Embryonic facial prominence (tissue), 1 donor: ENCODE results near the gene ALAD.
A peak's percentile ranks its signal among the peaks of the same experiment; 100 is the strongest.
"Not testable (repeated sequence)": the region's sequence is repeated elsewhere in the genome, so short reads cannot be mapped to it uniquely, and the experiment has no call there.

Experiments used
- DNase-seq: peaks from one replicate; pipeline ENCODE4 v3.0.0-alpha.2; 2016; ENCODE audit errors: extremely low spot score

Gene ALAD

GRCh38 chr9:113401027-113401792, at the start of gene ALAD:
TSS of gene ALAD (minus strand) at chr9:113401284. CDS start at chr9:113393559, 7,725 bp downstream.
- DNase-seq = peak; percentile 95

DNA sequence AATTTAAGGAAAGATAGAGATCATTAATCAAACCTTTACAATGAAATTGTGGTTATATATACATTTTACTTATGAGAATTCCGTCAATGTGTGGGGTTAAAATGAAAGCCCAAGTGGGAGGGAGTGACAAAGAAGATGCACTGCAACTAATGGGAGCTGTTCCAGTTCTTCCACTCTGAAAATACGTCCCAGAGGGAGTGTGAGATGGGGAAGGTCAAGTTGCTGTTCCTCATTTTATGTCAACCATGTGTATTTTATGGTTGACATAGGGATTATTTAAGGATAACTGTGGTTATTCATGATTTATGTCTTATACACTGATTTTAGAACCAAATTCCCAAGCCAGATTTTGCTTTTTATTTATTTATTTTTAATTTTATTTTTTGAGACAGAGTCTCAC, 48.3 kb upstream of the ALAD start:
- no peak for DNase-seq

DNA sequence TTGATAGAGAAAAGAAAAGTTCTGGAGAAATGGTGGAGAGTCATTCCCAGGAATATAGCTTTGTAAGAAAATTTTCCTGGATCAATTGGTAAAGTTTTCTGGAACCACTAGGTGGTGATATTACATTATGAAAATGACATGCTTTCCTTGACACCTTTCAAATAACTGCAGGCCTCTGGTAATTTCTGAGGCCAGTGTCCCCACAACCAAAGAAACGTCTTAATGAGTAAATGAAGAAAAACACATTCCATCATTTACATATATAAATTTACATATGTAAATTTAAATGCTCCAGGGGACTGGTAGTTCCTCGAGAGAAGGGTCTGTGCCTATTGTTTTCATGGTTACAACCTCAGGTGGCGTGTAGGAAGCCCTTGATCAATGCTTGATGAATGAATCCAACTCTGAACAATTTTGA, 45.2 kb upstream of the ALAD start:
- no peak for DNase-seq

GRCh38 chr9:113444736-113445135, 43.7 kb upstream of the ALAD start:
- DNase-seq = no peak

DNA sequence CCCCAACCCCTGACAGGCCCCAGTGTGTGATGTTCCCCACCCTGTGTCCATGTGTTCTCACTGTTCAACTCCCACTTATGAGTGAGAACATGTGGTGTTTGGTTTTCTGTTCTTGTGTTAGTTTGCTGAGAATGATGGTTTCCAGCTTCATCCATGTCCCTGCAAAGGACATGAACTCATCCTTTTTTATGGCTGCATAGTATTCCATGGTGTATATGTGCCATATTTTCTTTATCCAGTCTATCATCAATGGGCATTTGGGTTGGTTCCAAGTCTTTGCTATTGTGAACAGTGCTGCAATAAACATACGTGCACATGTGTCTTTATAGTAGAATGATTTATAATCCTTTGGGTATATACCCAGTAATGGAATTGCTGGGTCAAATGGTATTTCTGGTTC, 36.6 kb upstream of the ALAD start:
- DNase-seq = not testable (repeated sequence)

DNA sequence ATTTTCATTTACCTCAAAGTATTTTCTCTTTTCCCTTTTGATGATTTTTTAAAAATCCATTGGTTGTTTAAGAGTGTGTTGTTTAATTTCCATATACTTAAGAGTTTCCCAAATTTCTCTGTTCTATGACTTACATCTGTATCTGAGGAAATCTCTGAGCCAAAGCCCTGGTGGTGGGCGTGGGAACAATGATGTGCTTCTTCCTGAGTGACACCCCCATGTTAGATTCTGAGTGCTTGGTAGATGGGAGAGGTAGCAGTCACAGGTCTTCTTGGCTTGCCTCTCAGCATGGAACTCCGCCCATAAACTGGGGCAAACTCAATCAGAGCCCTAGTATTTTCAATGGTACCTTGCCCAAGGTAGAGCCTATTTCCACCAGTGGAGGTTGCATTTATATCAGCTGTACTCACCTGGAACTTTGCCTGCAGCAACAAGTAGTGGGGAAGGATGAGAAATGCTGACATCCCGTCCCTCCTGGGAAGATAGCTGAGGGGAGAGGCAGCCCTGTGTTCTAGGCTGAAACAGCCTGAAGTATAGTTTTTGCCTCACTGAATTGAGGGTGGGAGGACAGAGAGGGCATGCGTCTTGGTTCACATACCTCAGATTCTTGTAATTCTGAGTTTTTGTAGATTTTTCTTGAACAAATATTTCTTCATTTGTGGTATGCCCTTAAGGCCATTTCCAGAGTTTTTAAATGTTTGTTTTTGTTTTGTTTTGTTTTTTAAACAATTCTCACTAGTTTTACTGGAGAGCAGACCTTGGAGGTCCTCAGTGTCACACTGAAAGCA, 35.8 kb upstream of the ALAD start:
- DNase-seq = no peak

DNA sequence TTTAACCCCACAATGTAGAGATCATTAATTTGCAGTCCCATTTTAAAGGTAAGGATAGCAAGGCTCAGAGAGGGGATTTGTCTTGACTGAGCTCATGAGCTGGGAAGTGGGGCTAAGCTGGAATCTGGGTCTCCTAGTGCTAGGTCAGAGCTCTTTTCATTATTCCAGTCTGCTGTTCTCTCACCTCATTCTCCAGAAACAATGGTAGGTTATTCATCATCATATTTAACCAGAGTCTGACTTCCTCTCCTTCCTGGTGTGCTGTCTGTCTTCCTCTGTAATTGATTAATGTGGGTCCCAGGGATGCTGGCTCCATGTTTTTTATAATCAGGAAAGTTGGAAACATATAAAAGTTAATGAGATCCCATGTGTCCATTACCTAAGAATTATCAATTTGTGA, 30.1 kb upstream of the ALAD start:
- no peak for DNase-seq

DNA sequence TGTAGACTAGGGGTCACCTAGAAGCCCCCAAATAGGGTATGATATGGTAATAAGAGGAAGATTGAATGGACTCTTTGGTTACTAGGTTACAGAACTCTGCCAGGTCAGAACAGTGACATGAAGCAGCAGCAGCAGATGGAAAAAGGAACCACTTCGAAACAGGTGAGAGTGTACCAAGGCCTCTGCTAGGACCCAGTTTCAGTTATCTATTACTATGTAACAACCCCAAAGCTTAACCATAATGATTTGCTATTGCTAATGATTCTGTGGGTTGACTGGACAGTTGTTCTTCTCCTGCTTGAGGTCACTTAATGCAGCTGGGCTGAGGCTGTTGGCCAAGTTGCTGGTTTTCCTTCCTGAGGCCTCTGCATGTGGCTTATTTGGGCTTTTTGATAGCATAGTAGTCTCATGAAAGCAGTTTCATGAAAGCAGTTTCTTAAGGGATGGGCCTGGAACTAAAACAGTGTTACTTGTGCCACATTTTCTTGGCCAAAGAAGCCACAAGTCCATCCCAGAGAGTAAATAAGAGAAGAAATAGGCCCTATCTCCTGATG, 27.1 kb upstream of the ALAD start:
- DNase-seq = no peak

- DNase-seq = no peak
Observed at GRCh38 chr9:113427629-113428028, 26.5 kb upstream of the ALAD start.

GRCh38 chr9:113426701-113427100, 25.6 kb upstream of the ALAD start:
- no peak for DNase-seq

- DNase-seq = no peak
Observed at GRCh38 chr9:113425072-113425471, 24.0 kb upstream of the ALAD start.

DNA sequence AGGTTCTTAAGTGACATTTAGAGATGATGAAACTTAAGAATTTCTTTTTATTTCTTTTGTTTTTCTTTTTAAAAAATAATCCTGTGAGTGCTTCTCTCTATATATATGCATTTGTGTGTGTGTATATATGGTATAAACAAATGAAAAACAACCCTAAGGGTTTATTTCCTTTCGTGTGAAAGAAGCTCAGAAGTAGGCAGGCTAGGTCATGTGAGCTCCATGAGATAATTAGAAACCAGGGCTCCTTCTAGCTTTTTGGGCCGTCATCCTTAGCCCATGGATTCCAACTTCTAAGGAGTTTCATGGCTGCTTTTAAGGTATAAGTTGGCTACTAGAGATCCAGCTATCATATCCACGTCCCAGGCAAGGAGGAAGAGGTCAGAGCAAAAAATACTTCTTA, 20.6 kb upstream of the ALAD start:
- no peak for DNase-seq

DNA sequence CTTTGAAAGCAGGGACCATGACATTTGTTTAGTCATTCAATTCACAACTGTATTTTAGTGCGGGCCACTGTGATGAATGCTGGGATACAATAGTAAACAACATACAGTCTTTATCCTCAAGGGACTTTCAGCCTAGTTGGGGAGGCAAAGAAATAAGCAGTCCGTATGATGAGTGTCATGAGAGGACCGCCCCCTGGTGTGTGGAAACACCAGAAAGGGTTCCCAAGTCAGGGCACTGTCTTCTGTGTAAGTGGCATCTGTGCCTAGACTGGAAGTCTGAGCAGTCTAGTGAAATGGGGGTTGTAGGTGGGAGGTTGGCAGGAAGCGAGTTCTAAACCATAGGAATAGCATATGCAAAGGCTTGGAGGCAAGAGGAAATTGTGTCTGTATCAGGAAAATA, 16.3 kb upstream of the ALAD start:
- no peak for DNase-seq

- no peak for DNase-seq
Observed at GRCh38 chr9:113416149-113416721, 15.2 kb upstream of the ALAD start.

- peak; percentile 93 for DNase-seq
Observed at GRCh38 chr9:113410207-113410864, 9.3 kb upstream of the ALAD start, which contains the start of the genes C9orf43 and POLE3. TSS of gene C9orf43 (plus strand) at chr9:113410747. CDS start at chr9:113413494, 2,747 bp downstream. TSS of gene POLE3 (minus strand) at chr9:113410675. CDS start at chr9:113410293, 382 bp downstream.

DNA sequence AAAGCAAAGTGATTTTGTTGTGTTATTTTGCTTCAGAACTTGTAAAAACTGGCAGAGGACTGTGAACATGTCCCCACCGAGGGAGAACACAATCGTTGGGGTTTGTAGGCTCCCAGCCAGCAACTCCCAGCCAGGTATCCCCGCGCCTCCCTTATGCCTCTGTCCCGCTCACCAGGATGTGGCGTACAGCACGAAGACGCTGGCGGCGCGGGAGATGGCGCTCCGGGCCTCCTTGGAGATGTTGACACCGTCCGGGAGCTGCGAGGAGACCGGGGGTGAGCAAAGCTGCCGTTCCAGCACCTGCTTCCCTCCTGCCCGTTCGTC, 8.8 kb upstream of the ALAD start:
- no peak for DNase-seq

DNA sequence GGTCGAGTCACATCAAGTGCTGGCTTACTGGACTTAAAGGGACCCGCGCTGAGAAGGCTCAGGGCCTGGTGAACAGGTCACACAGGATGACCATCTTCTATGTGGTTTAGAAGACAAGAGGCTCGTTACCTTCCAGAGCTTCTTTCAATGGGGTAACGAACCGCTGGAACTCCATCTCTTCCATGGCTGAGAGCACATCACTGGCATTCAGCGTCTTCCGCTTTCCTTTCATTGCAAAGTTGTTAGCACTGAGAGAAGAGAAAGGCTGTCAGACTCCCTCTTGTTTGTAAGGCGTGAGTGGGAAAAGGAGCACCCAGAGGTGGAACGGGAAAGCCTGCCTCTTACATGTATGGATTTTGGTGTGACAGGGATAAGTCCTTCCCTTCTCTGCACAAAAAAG, 8.4 kb upstream of the ALAD start:
- DNase-seq = no peak

- peak; percentile 62 for DNase-seq
Observed at GRCh38 chr9:113406873-113407511, 5.9 kb upstream of the ALAD start.

GRCh38 chr9:113406353-113406752, 5.3 kb upstream of the ALAD start:
- DNase-seq = not testable (repeated sequence)

DNA sequence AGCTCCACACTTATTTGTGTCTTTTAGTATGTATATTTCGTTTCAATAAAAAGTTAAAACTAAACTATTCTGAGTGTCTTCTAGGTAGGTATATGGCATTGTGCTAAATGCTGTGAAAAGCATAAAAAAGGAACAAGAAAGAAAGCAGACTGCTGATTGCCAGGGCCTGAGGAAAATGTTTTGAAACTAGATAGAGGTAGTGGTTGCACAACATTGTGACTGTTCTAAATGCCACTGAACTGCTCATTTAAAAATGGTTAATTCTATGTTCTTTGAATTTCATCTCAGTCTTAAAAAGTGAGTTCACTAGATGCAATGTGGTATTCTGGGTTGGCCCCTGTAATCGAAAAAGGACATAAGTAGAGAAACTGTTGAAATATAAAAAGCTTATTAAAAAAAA, 2.6 kb upstream of the ALAD start:
- DNase-seq = no peak

DNA sequence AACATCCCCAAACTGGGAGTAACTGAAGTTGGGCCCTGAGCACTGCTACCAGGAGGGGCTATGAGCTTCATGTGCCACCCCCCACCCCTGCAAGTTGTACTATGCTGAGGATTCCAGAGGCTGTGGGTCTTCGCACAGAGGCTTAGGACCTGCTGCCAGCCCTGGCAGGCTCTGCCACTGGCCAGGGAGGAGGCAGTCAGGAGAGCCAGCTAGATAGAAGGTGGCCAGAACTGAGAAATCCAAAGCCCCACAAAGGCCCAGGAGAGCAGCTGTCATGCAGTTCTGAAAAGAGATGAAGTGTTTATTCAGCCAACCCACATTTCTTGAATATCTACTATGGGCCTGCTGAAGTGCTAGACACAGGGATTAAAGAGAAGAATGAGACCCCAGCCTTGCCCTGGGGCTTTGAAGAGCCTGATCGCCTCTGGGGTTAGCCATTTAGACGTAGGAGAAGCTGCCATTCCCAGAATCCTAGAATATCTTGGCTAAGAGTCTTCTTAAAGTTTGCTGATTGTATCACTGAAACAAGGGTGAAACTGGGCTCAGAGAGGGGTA, 1.4 kb downstream of the ALAD start:
- DNase-seq = no peak
